H9 (cell line): ENCODE data around the gene ATP8A2. TPM values are rescaled to one million over a fixed set of nuclear protein-coding genes. Genes with fewer than 3 reads are reported as not detected.

ENCODE experiments used
- DNase-seq: peaks from one replicate; pipeline ENCODE4 v3.0.0-alpha.2; 2017
- H2AFZ ChIP-seq: one replicate; pipeline ENCODE4 v1.6.1; 2013; ENCODE audit warnings: mild to moderate bottlenecking, low read length, control low read depth, moderate library complexity
- H2AK5ac ChIP-seq: 2 replicates; pipeline ENCODE4 v1.6.1; 2013; ENCODE audit warnings: low read length, control low read depth, mixed read lengths; ENCODE audit not compliant: insufficient read length
- H2BK120ac ChIP-seq: one replicate; pipeline ENCODE4 v1.6.1; 2013; ENCODE audit warnings: low read depth, mild to moderate bottlenecking, low read length, control low read depth, inconsistent platforms; ENCODE audit not compliant: poor library complexity, severe bottlenecking
- H2BK12ac ChIP-seq: 2 replicates; pipeline ENCODE4 v1.6.1; 2013; ENCODE audit warnings: low read length, control low read depth, mixed read lengths, low read depth; ENCODE audit not compliant: insufficient read length
- H2BK15ac ChIP-seq: 2 replicates; pipeline ENCODE4 v1.6.1; 2013; ENCODE audit warnings: low read depth, low read length, control low read depth
- H2BK20ac ChIP-seq: one replicate; pipeline ENCODE4 v1.6.1; 2013; ENCODE audit warnings: low read depth, mild to moderate bottlenecking, low read length, control low read depth, inconsistent platforms; ENCODE audit not compliant: poor library complexity, severe bottlenecking
- H2BK5ac ChIP-seq: 2 replicates; pipeline ENCODE4 v1.6.1; 2013; ENCODE audit warnings: low read length, control low read depth, mixed read lengths; ENCODE audit not compliant: insufficient read length
- H3K14ac ChIP-seq: 2 replicates; pipeline ENCODE4 v1.6.1; 2013; ENCODE audit warnings: low read length, control low read depth; ENCODE audit not compliant: insufficient read depth
- H3K18ac ChIP-seq: 2 replicates; pipeline ENCODE4 v1.6.1; 2013; ENCODE audit warnings: low read depth, mild to moderate bottlenecking, mixed read lengths, low read length, control low read depth; ENCODE audit not compliant: insufficient read length
- H3K23ac ChIP-seq: 2 replicates; pipeline ENCODE4 v1.6.1; 2013; ENCODE audit warnings: low read length, control low read depth, mixed read lengths, low read depth; ENCODE audit not compliant: insufficient read length
- H3K23me2 ChIP-seq: 2 replicates; pipeline ENCODE4 v1.6.1; 2013; ENCODE audit warnings: low read depth, mild to moderate bottlenecking, mixed read lengths, low read length, control low read depth; ENCODE audit not compliant: insufficient read length, poor library complexity, severe bottlenecking
- H3K27ac ChIP-seq: 2 replicates; pipeline ENCODE4 v1.5.1; 2013; ENCODE audit warnings: low read length, control low read depth, mixed read lengths, low read depth; ENCODE audit not compliant: insufficient read length
- H3K27me3 ChIP-seq: 2 replicates; pipeline ENCODE4 v1.6.1; 2013; ENCODE audit warnings: low read length, control low read depth, inconsistent platforms; ENCODE audit not compliant: insufficient read depth
- H3K4ac ChIP-seq: 2 replicates; pipeline ENCODE4 v1.6.1; 2013; ENCODE audit warnings: low read depth, mild to moderate bottlenecking, control low read depth, inconsistent platforms, low read length, moderate library complexity
- H3K4me1 ChIP-seq: 2 replicates; pipeline ENCODE4 v1.6.1; 2013; ENCODE audit warnings: low read length, control low read depth, inconsistent platforms; ENCODE audit not compliant: insufficient read depth
- H3K4me2 ChIP-seq: 2 replicates; pipeline ENCODE4 v1.6.1; 2013; ENCODE audit warnings: low read length, control low read depth, mixed read lengths; ENCODE audit not compliant: insufficient read length, insufficient read depth
- H3K56ac ChIP-seq: 2 replicates; pipeline ENCODE4 v1.6.1; 2013; ENCODE audit warnings: low read depth, mild to moderate bottlenecking, mixed read lengths, low read length, control low read depth; ENCODE audit not compliant: insufficient read length
- H3K79me1 ChIP-seq: 2 replicates; pipeline ENCODE4 v1.6.1; 2013; ENCODE audit warnings: low read depth, mild to moderate bottlenecking, moderate library complexity, low read length, control low read depth, inconsistent platforms; ENCODE audit not compliant: insufficient read depth, poor library complexity, severe bottlenecking
- H3K79me2 ChIP-seq: 2 replicates; pipeline ENCODE4 v1.6.1; 2013; ENCODE audit warnings: low read length, control low read depth, inconsistent platforms; ENCODE audit not compliant: insufficient read depth
- H3K9ac ChIP-seq: 2 replicates; pipeline ENCODE4 v1.6.1; 2013; ENCODE audit warnings: low read length, control low read depth, mixed read lengths; ENCODE audit not compliant: insufficient read length; ENCODE audit errors: extremely low read depth
- H3K9me3 ChIP-seq: one replicate; pipeline ENCODE4 v1.6.1; 2013; ENCODE audit warnings: low read depth, low read length, inconsistent platforms; ENCODE audit not compliant: control insufficient read depth
- H3T11ph ChIP-seq: one replicate; pipeline ENCODE4 v1.6.1; 2013; ENCODE audit warnings: mild to moderate bottlenecking, low read length, control low read depth, inconsistent platforms
- H4K20me1 ChIP-seq: one replicate; pipeline ENCODE4 v1.6.1; 2013; ENCODE audit not compliant: control insufficient read depth, insufficient read length, insufficient read depth
- H4K5ac ChIP-seq: 2 replicates; pipeline ENCODE4 v1.6.1; 2013; ENCODE audit warnings: low read depth, mild to moderate bottlenecking, mixed read lengths, low read length, control low read depth; ENCODE audit not compliant: insufficient read length
- H4K8ac ChIP-seq: replicated peaks from 2 replicates; pipeline ENCODE4 v1.6.1; 2013; ENCODE audit warnings: low read length, control low read depth, mixed read lengths, low read depth; ENCODE audit not compliant: insufficient read length
- H4K91ac ChIP-seq: 2 replicates; pipeline ENCODE4 v1.6.1; 2013; ENCODE audit warnings: low read depth, mild to moderate bottlenecking, moderate library complexity, mixed read lengths, low read length, control low read depth; ENCODE audit not compliant: insufficient read length
- H3K27ac Mint-ChIP-seq, 3 experiments: 2 replicates in 2 of 3; 3 replicates in 1 of 3; pipeline ENCODE4 v1.8.0; 2020 to 2021; ENCODE audit warnings: mixed read lengths in 3 of 3, mild to moderate bottlenecking in 1 of 3, moderate library complexity in 1 of 3
- H3K27me3 Mint-ChIP-seq: 2 replicates; pipeline ENCODE4 v1.8.0; 2021; ENCODE audit warnings: low read depth, mild to moderate bottlenecking, moderate library complexity, mixed read lengths
- H3K36me3 Mint-ChIP-seq, 3 experiments: 2 replicates in 2 of 3; 3 replicates in 1 of 3; pipeline ENCODE4 v1.8.0; 2020 to 2021; ENCODE audit warnings: low read depth in 3 of 3, mixed read lengths in 3 of 3; ENCODE audit not compliant: insufficient read depth in 1 of 3
- H3K4me1 Mint-ChIP-seq, 2 experiments: 2 replicates each; pipeline ENCODE4 v1.8.0; 2020; ENCODE audit warnings: mixed read lengths in 2 of 2
- H3K4me3 Mint-ChIP-seq, 2 experiments: 2 replicates in 1 of 2; 3 replicates in 1 of 2; pipeline ENCODE4 v1.8.0; 2020 to 2021; ENCODE audit warnings: mild to moderate bottlenecking in 2 of 2, mixed read lengths in 2 of 2, moderate library complexity in 1 of 2
- H3K9me3 Mint-ChIP-seq, 2 experiments: 2 replicates in 1 of 2; 3 replicates in 1 of 2; pipeline ENCODE4 v1.8.0; 2020; ENCODE audit warnings: mild to moderate bottlenecking in 2 of 2, mixed read lengths in 2 of 2, moderate library complexity in 1 of 2
- WGBS: extraction: QIAGEN DNeasy Blood & Tissue Kit; methylation state at CpG from one replicate; pipeline ENCODE4 v1.1.7; 2013; ENCODE audit warnings: missing lambda C conversion rate, low lambda C conversion rate, mixed read lengths; ENCODE audit not compliant: insufficient read length; ENCODE audit errors: extremely low coverage; 5-methylcytosine and 5-hydroxymethylcytosine counted together
- total RNA-seq: library from RNA; stranded (reverse); gene quantifications from 2 replicates; pipeline ENCODE4 v1.2.1, GENCODE V29; 2021
- TF ChIP-seq, protein P1 (sequence below): fragments of 200-600 bp; sonication (generic); conservative IDR thresholded peaks from 3 replicates; pipeline ENCODE4 v1.8.0; 2021; ENCODE audit warnings: antibody characterized with exemption, mild to moderate bottlenecking

Gene ATP8A2
- total RNA-seq, 1 experiment from 2014 or later = 18.2 TPM

DNA sequence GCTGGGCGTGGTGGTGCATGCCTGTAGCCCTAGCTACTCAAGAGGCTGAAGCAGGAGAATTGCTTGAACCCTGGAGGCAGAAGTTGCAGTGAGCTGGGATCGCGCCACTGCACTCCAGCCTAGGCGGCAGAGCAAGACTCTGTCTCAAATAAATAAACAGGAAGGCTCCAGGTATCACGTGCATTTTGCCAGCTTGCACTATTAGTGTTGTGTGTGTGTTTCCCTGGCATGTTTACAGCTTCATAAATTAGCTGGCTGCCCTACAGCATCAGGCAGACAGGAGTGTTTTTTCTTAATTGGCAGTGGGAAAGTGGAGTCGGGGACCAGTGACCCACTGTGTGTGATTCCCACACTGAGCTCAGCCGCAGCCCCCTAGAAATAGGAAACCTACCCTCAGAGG lies 647.5 kb downstream of the ATP8A2 start:
- H3K9ac ChIP-seq = no peak overlapping the region
- WGBS = no CpG with 5 or more reads among the region's 7 CpGs

More for the DNA sequence above, 647.5 kb downstream of the ATP8A2 start:
- Mint-ChIP-seq H3K27me3 (peaks cover 9% of the 10 kb centered on the region), H3K27ac (no peak overlapping the region), H3K36me3 (peaks cover 0 to 3% (median 0%) of the 10 kb centered on the region in 3 experiments; a peak in 1 of 7 replicates), H3K4me3 (no peak overlapping the region), H3K9me3 (no peaks in the 10 kb centered on the region), H3K4me1 (peaks cover 31 to 34% of the 10 kb centered on the region in 2 experiments)
- Histone ChIP-seq H4K8ac (no peak overlapping the region), H3K4me1 (no peaks in the 10 kb centered on the region), H3K23me2 (no peaks in the 10 kb centered on the region), H3K79me1 (no peaks in the 10 kb centered on the region), H3K14ac (no peak overlapping the region), H2AFZ (no peak overlapping the region), H2BK5ac (no peak overlapping the region), H3K23ac (no peak overlapping the region), H3K4me2 (no peak overlapping the region), H3K79me2 (no peaks in the 10 kb centered on the region), H2BK120ac (no peak overlapping the region), H3K9me3 (no peaks in the 10 kb centered on the region), H4K5ac (no peak overlapping the region), H3K27ac (no peak overlapping the region), H2BK20ac (no peak overlapping the region), H2BK15ac (no peak overlapping the region), H3K4ac (no peak overlapping the region), H4K20me1 (no peaks in the 10 kb centered on the region), H4K91ac (no peak overlapping the region), H2BK12ac (no peak overlapping the region), H2AK5ac (no peak overlapping the region), H3K27me3 (no peaks in the 10 kb centered on the region; the same call in 1 of the 2 replicates), H3T11ph (no peak overlapping the region), H3K56ac (no peak overlapping the region), H3K18ac (no peak overlapping the region)
- TF ChIP-seq, protein P1, sequence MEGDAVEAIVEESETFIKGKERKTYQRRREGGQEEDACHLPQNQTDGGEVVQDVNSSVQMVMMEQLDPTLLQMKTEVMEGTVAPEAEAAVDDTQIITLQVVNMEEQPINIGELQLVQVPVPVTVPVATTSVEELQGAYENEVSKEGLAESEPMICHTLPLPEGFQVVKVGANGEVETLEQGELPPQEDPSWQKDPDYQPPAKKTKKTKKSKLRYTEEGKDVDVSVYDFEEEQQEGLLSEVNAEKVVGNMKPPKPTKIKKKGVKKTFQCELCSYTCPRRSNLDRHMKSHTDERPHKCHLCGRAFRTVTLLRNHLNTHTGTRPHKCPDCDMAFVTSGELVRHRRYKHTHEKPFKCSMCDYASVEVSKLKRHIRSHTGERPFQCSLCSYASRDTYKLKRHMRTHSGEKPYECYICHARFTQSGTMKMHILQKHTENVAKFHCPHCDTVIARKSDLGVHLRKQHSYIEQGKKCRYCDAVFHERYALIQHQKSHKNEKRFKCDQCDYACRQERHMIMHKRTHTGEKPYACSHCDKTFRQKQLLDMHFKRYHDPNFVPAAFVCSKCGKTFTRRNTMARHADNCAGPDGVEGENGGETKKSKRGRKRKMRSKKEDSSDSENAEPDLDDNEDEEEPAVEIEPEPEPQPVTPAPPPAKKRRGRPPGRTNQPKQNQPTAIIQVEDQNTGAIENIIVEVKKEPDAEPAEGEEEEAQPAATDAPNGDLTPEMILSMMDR = no peak
- DNase-seq = no peak
